ENCODE data around the gene VPS37D. TPM values are rescaled to one million over a fixed set of nuclear protein-coding genes. Genes with fewer than 3 reads are reported as not detected.

VPS37D gene
- total and polyA plus RNA-seq, 2 experiments from 2014 or later: 2.2 to 7.0 TPM

GRCh38 chr7:73625276-73625675, 42.4 kb upstream of the VPS37D start:
- Mint-ChIP-seq H3K27ac (no peak overlapping the region), H3K27me3 (ENCODE audit: insufficient read depth, low read depth, poor library complexity) (peaks cover 26% of the 10 kb centered on the region), H3K9me3 (no peaks in the 10 kb centered on the region; the same call in 2 of the 3 replicates), H3K36me3 (ENCODE audit: low read depth) (no peaks in the 10 kb centered on the region; the same call in 2 of the 3 replicates), H3K4me1 (peaks cover 3% of the 10 kb centered on the region; the same call in 2 of the 3 replicates), H3K4me3 (no peak overlapping the region)
- no peak overlapping the region for H2AFZ ChIP-seq
- no peaks in the 10 kb centered on the region for H3K9me2 ChIP-seq (ENCODE audit: insufficient read depth)
- DNase-seq (ENCODE audit: low spot score) (no peak), ATAC-seq (no peak)
- H3K27ac ChIP-seq (ENCODE audit: low read depth): no peak overlapping the region
- 0 out of 2 replicates have a peak, but pooled peaks cover 8% of the 10 kb centered on the region for H3K4me1 ChIP-seq (ENCODE audit: insufficient read depth)
- H3K36me3 ChIP-seq (ENCODE audit: insufficient read depth): no peaks in the 10 kb centered on the region
- H3K79me2 ChIP-seq (replicated peaks; ENCODE audit: insufficient read depth): no peaks in the 10 kb centered on the region
- H3F3A ChIP-seq (replicated peaks; ENCODE audit: low read depth): no peaks in the 10 kb centered on the region
- H4K20me1 ChIP-seq (replicated peaks; ENCODE audit: insufficient read depth): no peaks in the 10 kb centered on the region
- H3K27me3 ChIP-seq (ENCODE audit: insufficient read depth): peaks cover 13% of the 10 kb centered on the region
- H3K4me2 ChIP-seq: no peak overlapping the region
- no peak overlapping the region for H3K4me3 ChIP-seq
- TF ChIP-seq ZNF114 (CRISPR knock-in tag; IDR thresholded peaks at IDR 0.05) (no peak), POLR2AphosphoS5 (IDR thresholded peaks at IDR 0.05; ENCODE audit: low read depth) (no peak), ETS1 (IDR thresholded peaks at IDR 0.05) (no peak), STAT1 (IDR thresholded peaks at IDR 0.05; ENCODE audit: unreplicated experiment) (no peak), EZH2 (IDR thresholded peaks at IDR 0.05; ENCODE audit: low read depth, unreplicated experiment) (no peak), EZH2phosphoT487 (IDR thresholded peaks at IDR 0.05; ENCODE audit: unreplicated experiment) (no peak), NANOG (IDR thresholded peaks at IDR 0.05; ENCODE audit: borderline replicate concordance) (no peak), CREB1 (CRISPR knock-in tag; IDR thresholded peaks at IDR 0.05; ENCODE audit: low read depth) (no peak), REST (IDR thresholded peaks at IDR 0.05; ENCODE audit: unreplicated experiment) (no peak), CTCF (conservative IDR thresholded peaks at IDR 0.05; ENCODE audit: low read depth in 2 of 2) (no peak), JUNB (IDR thresholded peaks at IDR 0.05; ENCODE audit: unreplicated experiment) (no peak), ZNF331 (CRISPR knock-in tag; IDR thresholded peaks at IDR 0.05; ENCODE audit: low read depth) (no peak), ZNF462 (CRISPR knock-in tag; IDR thresholded peaks at IDR 0.05) (no peak)

Measured in GM23338 (cell line).